GM11168 (cell line): ENCODE results near the gene GRK1.
"Not testable (repeated sequence)": the region's sequence is repeated elsewhere in the genome, so short reads cannot be mapped to it uniquely, and the experiment has no call there.

Experiments
- in situ Hi-C: fragments of 300-500 bp; cut with MboI; formaldehyde crosslinking; loops from one replicate; pipeline ENCODE4 v1.12.0; 2022; ENCODE audit warnings: low sequenced_read_pairs; ENCODE audit not compliant: unreplicated experiment

GRK1 gene

GRCh38 chr13:113725329-113726105, 58.5 kb downstream of the GRK1 start:
- in situ Hi-C loops: not testable (repeated sequence)

- in situ Hi-C loops: not testable (repeated sequence)
Observed at GRCh38 chr13:113726106-113726821, 59.2 kb downstream of the GRK1 start.

GRCh38 chr13:113726961-113727411, 60.0 kb downstream of the GRK1 start:
- in situ Hi-C loops: no loop called here

GRCh38 chr13:113728571-113729054, 61.6 kb downstream of the GRK1 start:
- in situ Hi-C loops: no loop called here

- in situ Hi-C loops: loop anchor here (5.0 kb wide), 1 partner anchor 67 kb away; no protein-coding TSS in a partner anchor
Observed at GRCh38 chr13:113729187-113730019, 62.4 kb downstream of the GRK1 start.

- in situ Hi-C loops: loop anchor here (5.0 kb wide), 1 partner anchor 68 kb away; no protein-coding TSS in a partner anchor
Observed at GRCh38 chr13:113730258-113730691, 63.3 kb downstream of the GRK1 start.

GRCh38 chr13:113730831-113731191, 63.8 kb downstream of the GRK1 start:
- in situ Hi-C loops: loop anchor here (5.0 kb wide), 1 partner anchor 69 kb away; no protein-coding TSS in a partner anchor

- in situ Hi-C loops: loop anchor here (5.0 kb wide), 1 partner anchor 69 kb away; no protein-coding TSS in a partner anchor
Observed at GRCh38 chr13:113731192-113732175, 64.5 kb downstream of the GRK1 start.

GRCh38 chr13:113732176-113732960, 65.3 kb downstream of the GRK1 start:
- in situ Hi-C loops: loop anchor here (5.0 kb wide), 1 partner anchor 70 kb away; no protein-coding TSS in a partner anchor

- in situ Hi-C loops: loop anchor here (5.0 kb wide), 1 partner anchor 71 kb away; no protein-coding TSS in a partner anchor
Observed at GRCh38 chr13:113732961-113733950, 66.2 kb downstream of the GRK1 start.

- in situ Hi-C loops: loop anchor here (5.0 kb wide), 1 partner anchor 72 kb away; no protein-coding TSS in a partner anchor
Observed at GRCh38 chr13:113734099-113734825, 67.2 kb downstream of the GRK1 start.

- in situ Hi-C loops: loop anchor here (5.0 kb wide), 1 partner anchor 72 kb away; no protein-coding TSS in a partner anchor
Observed at GRCh38 chr13:113734826-113735125, 67.8 kb downstream of the GRK1 start.

GRCh38 chr13:113735194-113735593, 68.2 kb downstream of the GRK1 start:
- in situ Hi-C loops: no loop called here

- in situ Hi-C loops: no loop called here
Observed at GRCh38 chr13:113735750-113736149, 68.7 kb downstream of the GRK1 start.

GRCh38 chr13:113736258-113736731, 69.3 kb downstream of the GRK1 start:
- in situ Hi-C loops: no loop called here

GRCh38 chr13:113737803-113738202, 70.8 kb downstream of the GRK1 start:
- in situ Hi-C loops: no loop called here
